Heart left ventricle (tissue), 16 donors: Measurements from ENCODE around the gene KIAA2012. TPM values are rescaled to one million over a fixed set of nuclear protein-coding genes. Genes with fewer than 3 reads are reported as not detected.

Experiments used
- ATAC-seq, 4 donors: fragments of 200-7000 bp; cut with Tn5 transposase; one replicate each; pipeline ENCODE4 v1.9.1; 2020 to 2022; ENCODE audit warnings: moderate library complexity in 4 of 4, mild to moderate bottlenecking in 3 of 4, moderate number of reproducible peaks in 1 of 4
- DNase-seq, 5 donors: peaks; one replicate each; pipeline ENCODE4 v3.0.0-alpha.2; 2020
- H3K27ac ChIP-seq, 12 donors: fragments of 200-600 bp; sonication (generic) in 4 of 12; one replicate each; pipeline versions ENCODE4 v1.5.0 to v1.8.0; 2016 to 2022; ENCODE audit warnings: mild to moderate bottlenecking in 2 of 12
- H3K27me3 ChIP-seq, 9 donors: fragments of 200-600 bp; sonication (generic) in 2 of 9; one replicate each; pipeline versions ENCODE4 v1.5.1 to v1.8.0; 2016 to 2022; ENCODE audit warnings: mild to moderate bottlenecking in 3 of 9
- H3K36me3 ChIP-seq, 9 donors: fragments of 200-600 bp; sonication (generic) in 2 of 9; one replicate each; pipeline versions ENCODE4 v1.5.0 to v1.8.0; 2018 to 2022; ENCODE audit warnings: mild to moderate bottlenecking in 2 of 9
- H3K4me1 ChIP-seq, 12 donors: fragments of 200-600 bp; sonication (generic) in 4 of 12; one replicate each; pipeline versions ENCODE4 v1.5.0 to v1.8.0; 2016 to 2022; ENCODE audit warnings: mild to moderate bottlenecking in 3 of 12
- H3K4me3 ChIP-seq, 12 donors: fragments of 200-600 bp; sonication (generic) in 4 of 12; one replicate each; pipeline versions ENCODE4 v1.5.0 to v1.8.0; 2017 to 2022; ENCODE audit warnings: mild to moderate bottlenecking in 9 of 12, moderate library complexity in 4 of 12
- H3K9me3 ChIP-seq, 12 donors: fragments of 200-600 bp; sonication (generic) in 4 of 12; one replicate each; pipeline versions ENCODE4 v1.5.0 to v1.8.0; 2016 to 2022; ENCODE audit warnings: mild to moderate bottlenecking in 1 of 12
- POLR2A ChIP-seq, 2 donors: fragments of 450-650 bp; IDR thresholded peaks; one replicate each; pipeline ENCODE4 v1.6.1; 2017; ENCODE audit warnings: antibody characterized with exemption in 2 of 2, mild to moderate bottlenecking in 2 of 2, moderate library complexity in 2 of 2
- WGBS, 4 donors: extraction: QIAGEN DNeasy Blood & Tissue Kit in 2 of 4; methylation state at CpG; one replicate each; pipeline versions ENCODE4 v1.1.5 to v1.1.7; 2013 to 2018; 5-methylcytosine and 5-hydroxymethylcytosine counted together
- intact Hi-C, 10 donors: fragments of 100-400 bp; cut with DNase I; formaldehyde crosslinking; loops; one replicate each; pipeline versions ENCODE4 v1.11.1 to v1.14.2; 2022
- polyA plus RNA-seq, 2 donors: library from polyadenylated mRNA; stranded (reverse); fragments of 200-250 nt; gene quantifications; one replicate each; pipeline ENCODE4 v1.2.3, GENCODE V29; 2013
- total RNA-seq, 9 donors: library from RNA; depleted of rRNA in 2 of 9; stranded (reverse); fragments of >200 nt in 2 of 9; fragmentation: NEBNext Ultra II Directional in 3 of 9; extraction: Animal tissue kit (Norgen Biotek cat#: 25700) in 3 of 9; gene quantifications; one replicate each; pipeline versions ENCODE4 v1.1.0 to v1.2.4, GENCODE V29; 2016 to 2023
- TF ChIP-seq, protein P1 (sequence below), 12 donors: fragments of 200-600 bp; sonication (generic) in 4 of 12; IDR thresholded peaks; one replicate each; pipeline versions ENCODE4 v1.5.0 to v1.8.0; 2018 to 2022; ENCODE audit warnings: antibody characterized with exemption in 12 of 12, mild to moderate bottlenecking in 5 of 12
- donor health status: ischemic (EF 13 %, LVEDD 7.1; RV severe dilation, severe dysfunction).
- donor health status: healthy with polysubstance abuse.
- donor health status: DM: no; HTN: yes; CAD: no.
- donor health status: DM: no; HTN: no; CAD: no.
- donor health status: ischemic (EF 25% LVEDD 6.9; RV normal size, moderate dysfunction).
- donor health status: ischemic (EF 25% LVEDD 5.7; RV mildly dilated, moderate dysfunction).
- donor health status: healthy.
- donor health status: DM: yes; HTN: yes; CAD: no.
- donor health status: ischemic (EF 35%, LVEDD 5.7; RV mildly dilated, moderate dysfunction).
- donor health status: nonischemic (EF 11% LVEDD 7.7; RV severe dilation, severe dysfunction).
- donor health status: DM: yes; HTN: yes; CAD: no.
- donor health status: PGD.
- donor health status: ischemic (EF 29% LVEDD 5.4; RV normal size, mild dysfunction).
- donor health status: nonischemic (EF 23%, LVEDD 6.1; RV moderate dilation, normal function).

Gene KIAA2012
- total and polyA plus RNA-seq, 11 donors: 0.08 TPM; not detected in 10

GRCh38 chr2:202050652-202051051 is 22.4 kb upstream of the KIAA2012 start:
- ATAC-seq (no peak), DNase-seq (no peak)
- Histone ChIP-seq H3K4me1 (peaks cover 0 to 14% (median 0%) of the 10 kb centered on the region in 12 donors), H3K27ac (no peak overlapping the region), H3K27me3 (peaks cover 0 to 10% (median 0%) of the 10 kb centered on the region in 9 donors), H3K36me3 (no peaks in the 10 kb centered on the region), H3K4me3 (no peak overlapping the region), H3K9me3 (no peaks in the 10 kb centered on the region)
- intact Hi-C loops: loop anchor here in 2 of 10 donors (5.0 to 10.0 kb wide), 2 partner anchors 186 to 188 kb away; no protein-coding TSS in a partner anchor
- TF ChIP-seq, protein P1, sequence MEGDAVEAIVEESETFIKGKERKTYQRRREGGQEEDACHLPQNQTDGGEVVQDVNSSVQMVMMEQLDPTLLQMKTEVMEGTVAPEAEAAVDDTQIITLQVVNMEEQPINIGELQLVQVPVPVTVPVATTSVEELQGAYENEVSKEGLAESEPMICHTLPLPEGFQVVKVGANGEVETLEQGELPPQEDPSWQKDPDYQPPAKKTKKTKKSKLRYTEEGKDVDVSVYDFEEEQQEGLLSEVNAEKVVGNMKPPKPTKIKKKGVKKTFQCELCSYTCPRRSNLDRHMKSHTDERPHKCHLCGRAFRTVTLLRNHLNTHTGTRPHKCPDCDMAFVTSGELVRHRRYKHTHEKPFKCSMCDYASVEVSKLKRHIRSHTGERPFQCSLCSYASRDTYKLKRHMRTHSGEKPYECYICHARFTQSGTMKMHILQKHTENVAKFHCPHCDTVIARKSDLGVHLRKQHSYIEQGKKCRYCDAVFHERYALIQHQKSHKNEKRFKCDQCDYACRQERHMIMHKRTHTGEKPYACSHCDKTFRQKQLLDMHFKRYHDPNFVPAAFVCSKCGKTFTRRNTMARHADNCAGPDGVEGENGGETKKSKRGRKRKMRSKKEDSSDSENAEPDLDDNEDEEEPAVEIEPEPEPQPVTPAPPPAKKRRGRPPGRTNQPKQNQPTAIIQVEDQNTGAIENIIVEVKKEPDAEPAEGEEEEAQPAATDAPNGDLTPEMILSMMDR (IDR thresholded peaks at IDR 0.05): no peak
- TF ChIP-seq POLR2A (IDR thresholded peaks at IDR 0.05): no peak

- Histone ChIP-seq H3K36me3 (no peaks in the 10 kb centered on the region), H3K27ac (peak overlapping the region in 1 of 12 donors; percentile 15), H3K27me3 (peaks cover 0 to 10% (median 0%) of the 10 kb centered on the region in 9 donors), H3K9me3 (no peaks in the 10 kb centered on the region), H3K4me3 (no peak overlapping the region), H3K4me1 (peaks cover 0 to 14% (median 0%) of the 10 kb centered on the region in 12 donors)
- ATAC-seq (peak in 3 of 4 donors; percentile 18 to 44 (median 38)), DNase-seq (no peak)
- TF ChIP-seq, protein P1 (IDR thresholded peaks at IDR 0.05): no peak
- TF ChIP-seq POLR2A (IDR thresholded peaks at IDR 0.05): no peak
- intact Hi-C loops: loop anchor here in 2 of 10 donors (5.0 to 10.0 kb wide), 2 partner anchors 187 to 189 kb away; no protein-coding TSS in a partner anchor
- 38 to 63% (median 53%) methylated on average over 8 of the region's 8 CpGs for WGBS, 4 donors
Observed at GRCh38 chr2:202051499-202052161, 21.4 kb upstream of the KIAA2012 start.

DNA sequence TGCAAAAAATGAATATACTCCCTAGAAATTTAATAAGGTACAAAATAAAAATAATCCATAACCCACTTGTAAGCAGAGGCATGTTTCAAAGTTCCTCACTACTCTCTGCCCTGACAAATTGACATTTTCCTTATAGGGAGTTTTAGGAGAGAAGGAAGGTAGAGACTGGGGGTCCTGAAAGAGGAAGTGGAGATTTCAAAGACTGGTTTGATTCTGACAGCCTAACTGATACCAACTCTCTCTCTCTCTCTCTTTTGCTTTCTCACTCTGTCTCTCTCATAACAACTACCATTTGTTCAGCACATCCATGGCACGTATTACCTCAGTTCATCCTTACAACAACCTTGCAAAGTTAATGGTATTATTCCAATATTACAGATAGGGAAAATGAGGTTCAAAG is 20.8 kb upstream of the KIAA2012 start:
- Histone ChIP-seq H3K27me3 (peaks cover 0 to 10% (median 0%) of the 10 kb centered on the region in 9 donors), H3K27ac (no peak overlapping the region), H3K36me3 (no peaks in the 10 kb centered on the region), H3K4me1 (peaks cover 0 to 14% (median 0%) of the 10 kb centered on the region in 12 donors), H3K9me3 (no peaks in the 10 kb centered on the region), H3K4me3 (no peak overlapping the region)
- DNase-seq (no peak), ATAC-seq (no peak)
- intact Hi-C loops: loop anchor here in 2 of 10 donors (5.0 to 10.0 kb wide), 2 partner anchors 187 to 190 kb away; no protein-coding TSS in a partner anchor
- WGBS, 4 donors: 84 to 97% (median 93%) methylated on average over 1 of the region's 1 CpG
- TF ChIP-seq, protein P1 (IDR thresholded peaks at IDR 0.05): no peak
- TF ChIP-seq POLR2A (IDR thresholded peaks at IDR 0.05): no peak

DNA sequence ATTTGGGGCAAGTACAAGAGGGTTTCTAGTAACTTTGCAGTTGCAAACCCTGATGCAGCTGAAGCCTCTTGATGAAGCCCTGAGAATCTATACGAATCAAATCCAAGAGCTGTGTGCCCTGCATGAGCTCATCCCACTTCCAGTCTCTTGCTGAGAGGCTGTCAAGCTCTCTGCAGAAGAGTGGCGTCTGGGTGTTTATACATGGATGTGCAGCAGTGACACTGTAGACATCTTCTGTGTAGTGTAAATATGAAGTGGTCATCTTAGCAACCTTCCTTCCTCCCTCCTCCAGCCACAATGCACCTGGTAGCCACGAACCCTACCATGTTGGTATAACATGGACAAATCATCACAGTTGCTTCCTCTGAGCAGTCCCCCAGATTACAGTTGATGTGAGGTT is 18.4 kb upstream of the KIAA2012 start:
- no peaks in the 10 kb centered on the region for H3K36me3 ChIP-seq
- WGBS, 4 donors: 37 to 63% (median 49%) methylated on average over 3 of the region's 3 CpGs
- no peak for DNase-seq
- ATAC-seq: no peak
- H3K4me1 ChIP-seq: peaks cover 0 to 13% (median 0%) of the 10 kb centered on the region in 12 donors
- TF ChIP-seq, protein P1 (IDR thresholded peaks at IDR 0.05): no peak
- no peak for TF ChIP-seq POLR2A (IDR thresholded peaks at IDR 0.05)
- no peaks in the 10 kb centered on the region for H3K9me3 ChIP-seq
- no peak overlapping the region for H3K27ac ChIP-seq
- intact Hi-C loops: loop anchor here in 5 of 10 donors (5.0 to 10.0 kb wide), 3 partner anchors 190 to 257 kb away; no protein-coding TSS in a partner anchor
- H3K4me3 ChIP-seq: no peak overlapping the region
- H3K27me3 ChIP-seq: peaks cover 0 to 13% (median 0%) of the 10 kb centered on the region in 9 donors
